ENCODE data around the gene LILRB3.
"Not testable (repeated sequence)": the region's sequence is repeated elsewhere in the genome, so short reads cannot be mapped to it uniquely, and the experiment has no call there.

Gene LILRB3

DNA sequence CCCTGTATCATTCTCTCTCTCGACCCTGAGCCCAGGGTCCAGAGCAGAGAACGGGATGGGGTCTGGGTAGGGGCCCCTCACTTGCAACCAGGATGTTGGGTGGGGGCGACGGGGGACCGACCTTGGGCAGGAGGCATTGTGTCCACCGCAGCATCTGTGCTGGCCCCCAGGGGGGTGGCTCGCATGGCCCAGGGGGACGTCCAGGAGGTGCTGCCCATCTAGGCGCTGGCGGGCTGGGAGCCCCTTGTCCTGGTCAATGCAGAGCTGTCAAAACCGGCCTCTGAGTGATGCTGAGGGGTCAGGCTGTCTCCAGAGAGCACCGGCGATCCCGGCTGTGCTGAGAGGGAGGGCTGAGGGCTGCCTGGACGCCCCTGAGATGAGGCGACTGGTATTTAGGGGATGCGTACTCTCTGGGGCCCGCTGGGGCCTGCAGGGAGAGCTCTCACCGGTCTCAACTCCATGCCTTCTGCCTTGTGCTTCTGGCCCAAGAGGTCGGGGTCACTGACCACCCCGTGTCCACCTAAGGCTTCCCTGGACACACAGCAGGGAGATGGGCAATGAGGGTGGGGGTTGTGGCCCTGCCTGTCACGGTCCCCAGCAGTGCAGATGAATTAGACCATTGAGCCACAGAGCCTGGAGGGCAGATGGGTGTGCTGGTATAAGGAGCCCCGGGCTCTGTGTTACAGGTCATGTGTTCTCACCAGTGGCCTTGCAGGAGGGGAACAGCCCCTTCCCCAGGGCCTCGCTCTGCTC is 13.6 kb downstream of the LILRB3 start:
- peak; percentile 64 for DNase-seq

GRCh38 chr19:54208784-54209057 is 14.1 kb downstream of the LILRB3 start:
- DNase-seq, result no peak

DNA sequence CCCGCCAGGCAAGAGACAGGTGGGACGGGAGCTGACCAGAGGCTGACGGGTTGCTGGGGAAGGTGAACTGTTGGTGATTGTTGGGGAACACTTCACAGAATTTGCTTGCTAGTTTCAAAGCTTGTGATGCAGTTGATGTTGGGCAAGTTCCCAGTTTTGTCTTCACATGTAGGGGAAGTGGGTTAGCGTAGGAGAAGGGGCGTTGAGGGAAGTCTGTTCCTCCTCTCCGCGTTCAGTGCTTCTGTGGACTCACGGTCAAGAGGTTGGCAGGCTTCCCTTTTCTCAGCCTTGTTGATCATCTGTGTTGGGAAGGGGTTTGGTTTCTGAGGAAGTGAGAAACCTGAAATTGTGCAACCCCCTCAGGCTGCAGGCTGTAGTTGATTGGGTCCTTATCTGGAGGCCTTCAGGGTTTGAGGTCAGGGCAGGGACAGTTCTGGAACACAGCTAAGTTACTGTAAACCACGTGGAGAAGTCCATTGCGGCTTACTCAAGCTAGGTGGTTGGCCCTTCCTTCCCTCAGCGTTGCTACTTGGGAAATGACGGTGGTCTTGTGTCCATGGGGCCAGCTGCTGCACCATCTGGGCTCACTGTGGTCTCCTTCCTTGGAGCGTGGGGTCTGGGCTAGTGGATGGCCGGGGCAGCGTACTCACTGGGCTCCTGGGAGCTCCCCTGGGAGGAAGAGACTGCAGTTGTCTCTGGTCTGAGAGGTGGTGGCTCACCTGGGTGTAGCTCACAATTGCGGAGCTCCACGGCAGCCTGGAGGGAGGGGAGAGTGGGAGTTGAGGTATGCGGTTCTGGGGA is 14.6 kb downstream of the LILRB3 start:
- DNase-seq, result peak; percentile 69

DNA sequence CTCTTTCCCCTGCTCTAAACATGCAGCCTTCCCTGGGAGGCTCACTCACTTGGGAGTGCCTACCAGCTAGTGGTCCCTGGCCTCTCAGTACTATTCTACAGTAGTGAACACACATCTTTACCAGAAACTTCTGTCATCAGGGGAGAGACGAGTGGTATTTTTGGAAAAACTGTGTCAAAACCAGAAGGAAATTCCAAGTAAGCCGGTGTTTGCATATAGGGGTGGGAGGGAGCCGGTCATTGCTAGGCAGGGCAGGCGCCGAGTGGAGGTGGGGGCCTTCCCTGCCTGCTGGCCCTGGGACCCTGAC is 15.2 kb downstream of the LILRB3 start:
- DNase-seq, result no peak

GRCh38 chr19:54207193-54207592 is 15.6 kb downstream of the LILRB3 start:
- DNase-seq, result not testable (repeated sequence)

GRCh38 chr19:54206831-54207177 is 16.0 kb downstream of the LILRB3 start:
- no peak for DNase-seq

DNA sequence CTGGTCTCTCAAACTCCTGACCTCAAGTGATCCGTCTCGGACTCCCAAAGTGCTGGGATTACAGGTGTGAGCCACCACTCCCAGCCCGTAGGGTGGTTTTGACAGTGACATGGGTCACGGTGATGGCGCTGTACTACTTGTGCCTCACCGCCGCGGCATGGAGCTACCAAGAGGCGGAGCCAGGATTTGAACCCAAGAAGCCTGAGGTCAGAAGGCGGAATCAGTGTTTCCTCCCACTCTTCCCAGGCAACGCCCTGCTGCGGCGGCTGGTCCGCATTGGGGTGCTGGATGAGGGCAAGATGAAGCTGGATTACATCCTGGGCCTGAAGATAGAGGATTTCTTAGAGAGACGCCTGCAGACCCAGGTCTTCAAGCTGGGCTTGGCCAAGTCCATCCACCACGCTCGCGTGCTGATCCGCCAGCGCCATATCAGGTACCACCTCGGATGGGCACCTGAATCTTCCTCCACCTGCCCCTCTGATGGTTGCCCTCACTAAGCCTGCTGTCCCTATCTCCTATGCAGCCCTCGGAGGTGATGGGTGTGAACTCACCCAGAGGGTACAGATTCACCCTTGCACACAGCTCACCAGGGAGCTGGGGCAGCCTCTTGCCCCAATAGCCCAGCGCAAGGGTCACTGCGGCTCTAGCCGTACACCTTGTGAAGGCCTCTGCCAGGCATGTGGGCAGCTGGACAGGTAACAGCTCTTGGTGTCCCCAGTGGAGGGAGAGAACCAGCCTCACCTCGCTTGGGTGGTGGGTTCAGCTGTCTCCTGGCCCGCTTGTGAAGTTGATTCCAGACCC is 16.6 kb downstream of the LILRB3 start:
- no peak for DNase-seq

DNA sequence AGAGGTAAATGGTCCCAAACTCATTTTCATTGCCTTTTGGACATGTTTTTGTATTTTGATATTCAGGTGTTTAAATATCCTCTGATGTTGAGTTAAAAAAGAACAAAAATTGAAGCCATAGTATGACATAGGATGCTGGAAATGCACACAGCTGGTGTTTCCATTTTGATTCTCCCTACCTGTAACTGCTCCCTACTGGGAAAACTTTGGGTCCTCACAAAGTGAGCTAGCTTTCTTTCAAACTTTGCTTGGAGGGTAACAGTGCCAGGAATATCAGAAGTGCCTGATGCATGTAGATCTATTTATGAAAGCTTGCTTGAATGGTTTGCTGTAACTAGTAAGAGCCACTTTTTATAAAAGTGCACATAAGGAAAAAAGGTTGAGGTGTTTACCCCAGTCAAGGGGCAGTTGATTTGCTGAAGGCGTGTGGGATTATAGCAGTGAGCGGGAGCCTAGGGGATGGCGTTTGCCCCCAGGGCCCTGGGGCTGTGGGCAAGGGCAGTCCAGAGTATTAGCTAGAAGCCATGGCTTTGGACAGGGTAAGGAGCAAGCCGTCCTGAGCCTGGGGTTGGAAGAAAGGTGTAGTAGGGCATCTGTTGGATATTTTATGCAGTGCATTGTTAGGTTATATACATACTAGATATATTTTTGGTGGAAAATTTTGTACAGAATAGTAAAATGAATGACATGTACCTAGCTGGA is 17.9 kb downstream of the LILRB3 start:
- no peak for DNase-seq

GRCh38 chr19:54203151-54203611 is 19.6 kb downstream of the LILRB3 start:
- DNase-seq, result no peak

GRCh38 chr19:54201980-54202379 is 20.8 kb downstream of the LILRB3 start:
- no peak for DNase-seq

DNA sequence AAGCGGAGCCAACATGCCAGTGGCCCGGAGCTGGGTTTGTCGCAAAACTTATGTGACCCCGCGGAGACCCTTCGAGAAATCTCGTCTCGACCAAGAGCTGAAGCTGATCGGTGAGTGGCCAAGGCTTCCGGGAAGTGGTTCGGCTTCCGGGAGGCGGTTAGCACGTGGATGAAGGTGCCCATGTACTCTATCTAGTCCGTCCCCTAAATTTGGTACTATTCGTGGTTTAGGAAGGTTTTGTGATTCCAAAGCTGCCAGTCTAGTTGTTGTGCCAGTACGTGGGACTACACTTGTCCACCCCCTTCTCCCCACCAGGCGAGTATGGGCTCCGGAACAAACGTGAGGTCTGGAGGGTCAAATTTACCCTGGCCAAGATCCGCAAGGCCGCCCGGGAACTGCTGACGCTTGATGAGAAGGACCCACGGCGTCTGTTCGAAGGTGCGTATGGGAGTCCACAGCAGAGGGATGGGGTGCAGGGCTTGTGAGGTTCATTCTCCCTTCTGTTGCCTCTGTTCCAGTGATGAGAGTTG is 21.6 kb downstream of the LILRB3 start:
- DNase-seq, result peak; percentile 69

DNA sequence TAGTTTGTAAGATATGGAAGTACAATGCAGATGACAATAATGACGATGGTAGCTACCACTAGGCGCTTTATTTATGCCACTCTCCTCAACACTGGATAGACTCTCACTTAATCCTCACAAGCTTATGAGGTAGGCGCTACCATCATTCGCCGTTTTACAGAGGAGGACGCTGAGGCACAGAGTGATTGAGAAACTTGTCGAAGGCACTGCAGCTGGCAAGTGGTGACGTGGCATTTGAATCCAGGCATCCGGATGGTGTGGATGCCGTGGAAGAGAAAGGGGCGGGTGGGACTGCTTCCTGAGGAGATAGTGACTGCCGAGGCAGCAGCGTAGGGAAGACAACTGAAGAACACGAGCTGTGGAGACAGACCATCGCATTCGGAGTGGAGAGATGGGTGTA is 23.4 kb downstream of the LILRB3 start:
- no peak for DNase-seq

GRCh38 chr19:54197121-54197520 is 25.7 kb downstream of the LILRB3 start:
- DNase-seq, result no peak

DNA sequence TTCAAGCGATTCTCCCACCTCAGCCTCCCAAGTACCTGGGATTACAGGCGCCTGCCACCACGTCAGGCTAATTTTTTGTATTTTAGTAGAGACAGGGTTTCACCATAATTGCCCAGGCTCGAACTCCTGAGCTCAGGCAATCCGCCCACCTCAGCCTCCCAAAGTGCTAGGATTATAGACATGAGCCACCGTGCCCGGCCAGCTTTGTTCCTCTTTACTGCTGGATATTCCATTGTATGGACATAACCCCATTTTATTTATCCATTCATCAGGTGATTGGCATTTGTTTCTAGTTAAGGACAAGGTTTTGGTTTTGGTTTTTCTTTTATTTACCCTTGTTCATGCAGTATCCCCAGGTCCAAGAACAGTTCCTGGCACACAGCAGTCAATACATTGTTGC is 26.3 kb downstream of the LILRB3 start:
- no peak for DNase-seq

DNA sequence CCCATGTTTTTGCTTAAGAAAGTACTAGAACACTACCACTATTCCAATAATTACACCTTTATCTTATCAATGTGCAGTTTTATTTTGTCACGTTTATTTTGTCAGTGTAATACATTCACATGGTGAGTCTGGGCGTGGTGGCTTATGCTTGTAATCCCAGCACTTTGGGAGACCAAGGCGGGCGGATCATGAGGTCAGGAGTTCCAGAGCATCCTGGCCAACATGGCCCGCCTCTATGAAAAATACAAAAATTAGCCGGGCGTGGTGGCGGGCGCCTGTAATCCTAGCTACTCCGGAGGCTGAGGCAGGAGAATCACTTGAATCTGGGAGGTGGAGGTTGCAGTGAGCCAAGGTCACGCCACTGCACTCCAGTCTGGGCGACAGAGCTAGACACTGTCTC is 28.3 kb downstream of the LILRB3 start:
- not testable (repeated sequence) for DNase-seq

DNA sequence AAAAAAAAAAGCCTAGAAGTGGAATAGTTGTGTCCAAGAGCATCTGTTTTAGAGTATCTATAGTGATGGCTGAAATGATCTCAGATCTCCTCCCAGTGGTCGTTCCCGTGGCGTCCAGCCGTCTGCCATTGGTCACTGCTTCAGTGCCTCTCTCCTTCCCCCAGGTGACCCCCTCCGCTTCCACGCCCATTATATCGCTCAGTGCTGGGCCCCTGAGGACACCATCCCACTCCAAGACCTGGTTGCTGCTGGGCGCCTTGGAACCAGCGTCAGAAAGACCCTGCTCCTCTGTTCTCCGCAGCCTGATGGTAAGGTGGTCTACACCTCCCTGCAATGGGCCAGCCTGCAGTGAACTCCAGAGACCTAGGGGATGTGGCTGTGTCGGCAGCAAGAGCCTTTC is 29.8 kb downstream of the LILRB3 start:
- DNase-seq, result no peak

- DNase-seq, result no peak
These were observed 30.9 kb downstream of the LILRB3 start for GRCh38 chr19:54191811-54192453.

- peak; percentile 95 for DNase-seq
These were observed 31.6 kb downstream of the LILRB3 start, which contains the start of gene TSEN34 for GRCh38 chr19:54191011-54191810. TSEN34 (plus strand) TSS chr19:54191308; CDS start chr19:54191365, 57 bp downstream.

- peak; percentile 100 for DNase-seq
These were observed 32.2 kb downstream of the LILRB3 start for GRCh38 chr19:54190503-54191010.

- DNase-seq, result peak; percentile 100
These were observed 32.9 kb downstream of the LILRB3 start for GRCh38 chr19:54189735-54190502.
